ENCODE data around the gene SLC44A1.

Gene SLC44A1

DNA sequence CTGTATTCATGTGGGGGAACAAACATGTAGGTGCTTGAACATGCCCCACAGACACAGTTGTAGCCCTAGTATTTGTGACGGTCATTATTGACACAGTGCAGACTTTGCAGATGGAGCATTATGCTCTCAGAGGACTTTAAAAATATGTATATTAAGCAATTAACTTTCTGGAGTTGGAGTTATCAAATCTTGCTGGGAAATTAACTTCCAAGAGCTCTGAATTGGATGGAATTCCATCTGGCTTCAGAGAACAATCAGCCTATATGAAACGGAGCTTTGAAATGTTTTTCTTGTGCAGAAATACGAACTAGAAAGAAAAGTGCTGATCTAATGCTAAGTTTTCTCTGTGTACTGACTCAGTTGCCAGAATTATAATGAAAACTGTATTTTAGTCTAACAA is 152.4 kb downstream of the SLC44A1 start:
- no peak for DNase-seq
- in situ Hi-C loops (cut with HindIII; ENCODE audit: low pct_ligation_motif_present, low pct_unique_long_range_greater_than_20kb, low sequenced_read_pairs) = no loop called here

DNA sequence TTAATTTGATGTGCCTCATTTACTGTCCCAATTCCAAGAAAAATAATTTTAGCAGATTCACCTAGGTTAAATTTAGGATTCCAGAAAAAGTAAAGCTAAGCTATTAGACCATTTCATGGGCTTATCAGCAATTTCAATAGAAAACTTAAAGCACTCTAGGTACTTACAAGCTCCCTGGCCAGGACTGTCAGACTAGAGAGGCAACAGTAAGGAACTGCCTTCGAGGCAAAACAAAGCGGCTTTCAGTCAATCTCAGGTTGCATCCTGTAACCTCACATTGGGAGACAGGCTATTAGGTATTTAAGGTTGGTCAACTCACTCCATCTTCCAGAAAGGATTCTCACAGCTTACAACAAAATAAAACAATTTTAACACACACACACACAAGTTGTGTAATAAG is 154.7 kb downstream of the SLC44A1 start:
- in situ Hi-C loops (cut with HindIII; ENCODE audit: low pct_ligation_motif_present, low pct_unique_long_range_greater_than_20kb, low sequenced_read_pairs) = no loop called here
- DNase-seq = no peak

DNA sequence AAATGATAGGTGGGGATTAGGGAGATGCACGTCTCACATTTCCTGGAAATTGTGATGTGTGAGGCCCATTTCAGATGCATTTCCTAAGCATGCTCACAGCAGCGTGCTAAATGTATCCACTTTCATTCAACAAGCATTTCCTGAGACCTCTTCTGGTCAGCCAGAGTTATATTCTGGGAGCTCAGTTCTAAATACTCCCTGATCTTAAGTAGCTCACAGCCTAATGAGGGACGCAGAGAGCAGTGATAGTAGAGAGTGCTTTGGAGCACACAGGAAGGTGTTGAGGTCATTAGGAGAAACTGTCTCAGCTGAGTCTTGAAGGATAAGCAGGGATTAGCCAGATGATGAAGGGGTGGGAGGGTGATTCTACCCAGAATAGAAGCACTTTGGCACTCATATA is 157.2 kb downstream of the SLC44A1 start:
- no peak for DNase-seq
- in situ Hi-C loops (cut with HindIII; ENCODE audit: low pct_ligation_motif_present, low pct_unique_long_range_greater_than_20kb, low sequenced_read_pairs) = no loop called here

DNA sequence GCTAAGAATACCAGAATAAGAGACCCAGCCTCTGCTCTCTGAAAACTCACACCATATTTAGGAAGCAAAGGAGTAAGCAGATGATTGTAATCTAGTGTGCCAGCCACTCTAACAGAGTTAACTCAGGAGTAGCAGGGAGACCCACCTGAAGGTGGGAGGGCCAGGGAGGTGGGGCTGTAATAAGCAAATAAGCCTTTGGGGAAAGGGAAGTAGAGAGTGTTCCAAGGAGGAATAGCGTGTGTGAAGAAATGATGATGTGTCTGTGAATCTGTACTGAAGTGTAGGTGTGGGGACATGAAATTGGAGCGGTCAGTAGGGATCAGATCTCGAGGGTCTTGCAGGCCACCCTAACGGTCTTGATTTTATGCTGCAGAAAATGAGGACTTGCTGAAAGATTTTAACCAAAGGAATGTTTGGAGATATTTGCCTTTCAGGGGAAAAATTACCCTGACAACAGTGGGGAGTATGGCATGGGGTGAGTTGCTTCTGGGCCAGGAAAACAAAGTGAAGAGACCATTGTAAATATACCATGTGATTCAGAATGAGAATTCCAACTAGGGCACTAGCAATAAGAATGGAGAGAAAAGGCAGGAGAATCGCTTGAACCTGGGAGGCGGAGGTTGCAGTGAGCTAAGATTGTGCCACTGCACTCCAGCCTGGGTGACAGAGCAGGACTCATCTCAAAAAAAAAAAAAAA is 159.2 kb downstream of the SLC44A1 start:
- in situ Hi-C loops (cut with HindIII; ENCODE audit: low pct_ligation_motif_present, low pct_unique_long_range_greater_than_20kb, low sequenced_read_pairs) = no loop called here
- no peak for DNase-seq

DNA sequence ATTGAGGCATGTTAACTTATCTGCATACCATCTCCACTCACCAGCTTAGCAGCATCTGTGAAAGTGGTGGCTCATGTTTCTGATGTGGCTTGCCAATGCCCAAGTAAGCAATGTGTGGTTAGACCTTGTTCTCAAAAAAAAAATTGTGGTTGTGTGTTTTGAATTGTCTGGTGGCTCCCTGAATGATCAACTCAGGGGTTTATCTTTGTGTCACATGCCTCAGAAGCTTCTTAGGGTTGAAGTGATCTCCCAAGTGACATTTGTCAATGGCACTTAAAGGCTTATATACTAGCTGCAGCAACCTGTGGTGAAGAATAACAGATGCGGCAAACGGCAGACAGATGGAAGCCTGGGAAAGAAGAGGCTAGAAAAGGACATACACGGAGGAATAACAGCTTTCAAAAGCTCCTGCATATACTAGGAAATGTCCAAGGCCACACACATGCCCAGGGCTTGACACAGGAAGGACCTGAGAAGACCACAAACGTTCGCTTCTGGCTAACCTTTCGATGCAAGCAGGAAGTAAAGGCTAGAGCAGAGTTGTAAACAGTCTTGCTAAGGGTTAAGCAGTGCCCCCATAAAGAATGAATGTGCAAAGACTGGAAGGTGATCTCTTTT is 161.2 kb downstream of the SLC44A1 start:
- peak; percentile 4 for DNase-seq
- in situ Hi-C loops (cut with HindIII; ENCODE audit: low pct_ligation_motif_present, low pct_unique_long_range_greater_than_20kb, low sequenced_read_pairs) = no loop called here

DNA sequence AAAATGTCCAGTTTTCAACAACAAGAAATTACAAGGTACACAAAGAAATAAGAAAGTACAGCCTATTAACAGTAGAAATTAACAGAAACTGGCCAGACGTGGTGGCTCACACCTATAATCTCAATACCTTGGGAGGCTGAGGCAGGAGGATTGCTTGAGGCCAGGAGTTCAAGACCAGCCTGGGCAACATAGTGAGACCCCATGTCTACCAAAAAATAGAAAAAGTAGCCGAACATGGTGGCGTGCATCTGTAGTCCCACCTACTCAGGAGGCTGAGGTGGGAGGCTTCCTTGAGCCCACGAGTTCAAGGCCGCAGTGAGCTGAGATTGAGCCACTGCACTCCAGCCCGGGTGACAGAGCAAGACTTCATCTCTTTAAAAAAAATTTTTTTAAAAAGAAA is 161.9 kb downstream of the SLC44A1 start:
- in situ Hi-C loops (cut with HindIII; ENCODE audit: low pct_ligation_motif_present, low pct_unique_long_range_greater_than_20kb, low sequenced_read_pairs) = no loop called here

DNA sequence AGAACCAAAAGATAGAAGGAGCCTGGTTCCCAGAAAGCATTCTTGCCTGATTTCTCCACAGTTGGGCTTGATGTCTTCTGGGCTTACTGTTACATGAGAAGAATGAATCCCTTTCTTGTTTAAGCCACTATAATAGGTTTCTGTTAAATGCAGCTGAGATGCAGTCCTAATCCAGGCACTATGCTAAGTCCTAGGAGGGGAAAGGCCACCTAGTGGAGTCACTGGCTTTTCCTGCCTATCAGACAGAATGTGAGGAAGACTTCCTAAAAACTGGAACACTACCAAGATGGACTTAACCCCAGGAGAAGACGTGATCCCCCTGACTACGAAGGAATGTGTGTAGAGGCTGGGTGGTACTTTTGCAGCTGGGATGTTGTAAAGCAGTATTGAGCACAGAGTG is 169.1 kb downstream of the SLC44A1 start:
- peak; percentile 43 for DNase-seq
- in situ Hi-C loops (cut with HindIII; ENCODE audit: low pct_ligation_motif_present, low pct_unique_long_range_greater_than_20kb, low sequenced_read_pairs) = no loop called here

More for the DNA sequence above, 161.9 kb downstream of the SLC44A1 start:
- no peak for DNase-seq

DNA sequence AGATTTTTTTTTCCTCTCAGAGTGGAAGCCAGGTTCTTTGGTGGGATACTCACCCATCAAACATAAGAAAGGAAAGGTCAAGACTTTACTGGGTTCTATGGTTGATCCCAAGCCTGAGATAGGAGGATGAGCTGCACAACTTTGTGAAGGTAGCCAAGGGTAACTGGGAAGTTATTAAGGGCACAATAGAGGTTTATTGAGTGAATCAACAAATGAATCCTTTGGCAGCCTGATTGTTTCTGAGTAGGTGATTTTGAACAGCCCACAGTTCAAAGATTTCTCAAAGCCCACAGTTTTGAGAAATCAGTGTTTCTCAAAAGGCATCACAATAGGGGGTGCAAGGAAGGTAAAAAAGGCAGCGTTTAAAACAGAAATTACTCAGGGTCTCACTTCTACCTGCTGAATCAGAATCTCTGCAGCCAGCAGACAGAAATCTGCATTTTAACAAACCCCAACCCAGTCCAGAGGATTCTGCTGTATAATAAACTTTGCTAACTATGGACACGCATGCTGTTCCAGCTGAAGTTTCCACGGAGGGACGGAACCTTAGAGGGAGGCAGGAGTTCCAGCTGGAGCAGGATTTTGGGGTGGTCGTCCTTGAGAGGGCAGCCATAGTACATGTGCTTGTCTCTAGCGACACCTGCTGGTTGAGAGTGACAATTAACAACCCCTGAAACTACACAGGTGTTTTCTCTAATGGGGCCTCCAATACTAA is 170.7 kb downstream of the SLC44A1 start:
- in situ Hi-C loops (cut with HindIII; ENCODE audit: low pct_ligation_motif_present, low pct_unique_long_range_greater_than_20kb, low sequenced_read_pairs) = no loop called here
- DNase-seq = peak; percentile 55

DNA sequence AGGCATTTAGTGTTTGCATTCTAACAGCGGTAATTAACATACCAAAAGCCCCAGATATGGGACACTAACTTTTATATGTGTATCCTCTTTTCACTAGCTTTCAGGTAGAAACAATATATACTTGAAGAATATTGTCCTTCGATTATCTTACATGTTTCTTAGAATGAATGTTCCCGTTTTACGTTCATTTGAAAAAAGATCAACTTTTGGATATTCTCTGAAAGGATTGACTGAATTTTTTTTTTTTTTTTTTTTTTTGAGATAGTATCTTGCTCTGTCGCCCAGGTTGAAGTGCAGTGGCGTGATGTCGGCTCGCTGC is 171.2 kb downstream of the SLC44A1 start:
- DNase-seq = no peak
- in situ Hi-C loops (cut with HindIII; ENCODE audit: low pct_ligation_motif_present, low pct_unique_long_range_greater_than_20kb, low sequenced_read_pairs) = no loop called here

DNA sequence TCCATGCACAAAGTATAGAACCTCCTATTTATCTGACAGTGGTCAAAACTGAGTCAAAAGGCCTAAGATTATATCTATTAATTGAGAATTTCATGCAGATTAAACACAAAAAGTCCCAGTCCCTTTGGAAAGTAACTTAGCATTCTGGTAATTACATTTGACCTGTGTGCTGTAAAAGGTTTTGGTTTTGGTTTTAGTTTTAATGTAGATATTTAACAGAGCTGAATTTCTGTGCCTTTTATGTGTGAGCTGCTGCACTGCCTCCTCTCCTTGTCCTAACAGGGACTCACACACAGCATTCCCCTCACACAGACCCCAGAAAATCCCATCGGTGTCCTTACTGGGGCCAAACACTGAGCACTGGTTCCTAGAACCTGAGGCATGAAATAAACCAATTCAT is 172.4 kb downstream of the SLC44A1 start:
- DNase-seq = no peak
- in situ Hi-C loops (cut with HindIII; ENCODE audit: low pct_ligation_motif_present, low pct_unique_long_range_greater_than_20kb, low sequenced_read_pairs) = no loop called here

DNA sequence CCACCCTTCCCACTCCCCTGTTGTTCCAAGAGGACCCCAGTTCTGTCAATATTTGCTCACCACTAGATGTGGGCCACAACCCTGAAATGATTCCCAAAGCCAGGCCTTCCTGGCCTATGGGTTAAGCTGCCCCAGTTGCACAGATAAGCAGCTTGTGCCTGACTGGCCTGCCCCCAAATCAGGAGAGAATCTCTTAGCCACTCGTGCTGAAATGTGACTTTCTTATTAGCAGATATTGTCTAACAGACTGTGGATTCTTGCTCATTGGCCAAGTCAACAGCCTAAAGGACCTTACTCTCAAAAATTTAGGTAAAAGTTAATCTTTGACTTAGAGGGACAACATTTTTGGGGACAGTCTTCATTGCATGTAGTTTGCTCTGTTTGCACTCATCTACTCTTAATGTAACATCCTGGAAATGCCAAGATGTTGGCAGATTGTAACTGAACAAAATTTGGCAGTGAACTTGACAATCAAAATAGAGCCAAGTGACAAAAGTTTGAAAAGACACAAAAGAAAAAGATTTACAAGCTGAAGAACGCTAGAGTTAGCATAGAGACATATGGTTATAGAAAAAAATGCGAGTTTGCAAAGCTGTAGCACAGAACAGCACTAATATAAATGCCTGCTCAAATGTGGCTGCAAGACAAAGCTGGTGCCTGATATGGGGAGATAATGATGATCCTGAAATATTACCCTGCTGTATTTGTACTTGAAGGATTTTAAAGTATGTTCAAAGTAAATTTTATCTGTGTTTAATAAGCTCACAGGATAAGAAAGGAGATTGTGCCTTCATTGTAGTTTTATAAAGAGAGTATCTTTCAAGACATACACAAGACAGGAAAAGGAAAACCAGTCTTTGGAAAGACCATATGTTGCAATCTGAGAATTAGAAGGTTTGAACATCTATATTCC is 174.4 kb downstream of the SLC44A1 start:
- in situ Hi-C loops (cut with HindIII; ENCODE audit: low pct_ligation_motif_present, low pct_unique_long_range_greater_than_20kb, low sequenced_read_pairs) = no loop called here
- no peak for DNase-seq

DNA sequence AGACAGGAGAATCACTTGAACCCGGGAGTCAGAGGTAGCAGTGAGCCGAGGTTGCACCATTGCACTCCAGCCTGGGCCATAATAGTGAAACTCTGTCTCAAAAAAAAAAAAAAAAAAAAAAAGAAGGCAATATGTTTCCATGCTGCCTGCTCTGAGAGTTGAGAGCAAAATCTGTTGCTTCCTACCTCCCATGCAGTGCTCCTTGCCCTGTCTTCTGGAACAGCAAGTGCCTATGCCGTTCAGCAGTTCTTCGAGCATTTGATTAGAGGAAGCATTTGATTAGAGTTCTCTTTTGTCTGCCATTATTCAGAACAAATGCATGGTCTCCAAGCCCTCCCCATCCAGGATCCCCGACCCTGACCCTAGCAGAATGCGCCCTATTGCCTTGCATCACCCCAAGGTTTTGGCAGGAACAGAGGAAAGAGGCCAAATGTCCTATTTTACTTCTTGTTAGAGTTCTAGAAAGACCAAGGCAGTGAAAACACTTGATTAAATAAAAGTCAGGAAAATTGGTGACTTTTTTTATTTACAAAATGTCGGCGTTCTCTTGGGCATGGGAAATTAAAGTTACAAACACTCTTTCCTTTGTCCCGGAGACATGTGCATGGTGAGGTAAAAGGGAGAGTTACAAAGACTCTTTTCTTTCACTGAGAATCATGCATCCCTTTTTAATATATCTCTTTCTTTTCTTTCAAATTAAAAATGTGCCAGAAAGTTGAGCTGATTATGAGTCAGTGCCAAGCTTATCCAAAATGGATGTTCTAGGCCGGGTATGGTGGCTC is 175.6 kb downstream of the SLC44A1 start:
- in situ Hi-C loops (cut with HindIII; ENCODE audit: low pct_ligation_motif_present, low pct_unique_long_range_greater_than_20kb, low sequenced_read_pairs) = no loop called here
- DNase-seq = no peak

DNA sequence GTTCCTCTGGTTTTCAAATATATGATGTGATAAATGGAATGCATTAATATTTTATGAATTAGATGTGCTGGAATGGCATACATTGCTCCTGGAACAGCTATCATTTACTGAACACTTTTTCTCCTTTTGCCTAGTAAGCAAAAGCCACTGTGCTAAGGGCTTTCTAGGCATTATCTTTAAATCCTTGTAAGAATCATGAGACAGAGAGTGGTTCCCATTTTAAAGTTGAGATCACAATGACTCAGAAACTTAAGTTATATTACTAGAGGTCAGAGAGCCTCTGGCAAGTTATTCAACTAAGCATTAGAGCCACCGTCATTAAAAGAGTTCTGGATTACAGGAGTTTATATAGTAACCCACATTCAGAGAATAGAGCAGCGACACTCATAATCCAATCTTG is 176.7 kb downstream of the SLC44A1 start:
- in situ Hi-C loops (cut with HindIII; ENCODE audit: low pct_ligation_motif_present, low pct_unique_long_range_greater_than_20kb, low sequenced_read_pairs) = no loop called here
- no peak for DNase-seq

DNA sequence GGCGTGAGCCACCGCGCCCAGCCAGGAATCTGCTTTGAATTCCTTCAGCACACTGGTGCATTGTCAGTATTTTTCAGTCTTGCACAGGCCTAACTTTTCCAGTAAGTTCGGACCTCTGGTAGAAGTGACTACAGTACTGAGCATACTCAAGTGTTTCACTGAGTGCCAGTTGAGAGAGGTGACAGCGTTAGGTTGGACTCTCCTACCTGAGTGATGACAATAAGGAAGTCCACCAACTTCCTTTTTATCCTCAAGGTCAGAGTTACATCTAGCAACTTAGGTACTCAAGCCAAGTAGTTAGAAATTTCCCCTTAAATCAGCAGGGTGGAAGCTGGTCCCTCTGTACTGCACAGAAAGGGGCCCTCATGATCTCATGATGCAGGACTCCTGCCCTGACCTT is 177.4 kb downstream of the SLC44A1 start:
- no peak for DNase-seq
- in situ Hi-C loops (cut with HindIII; ENCODE audit: low pct_ligation_motif_present, low pct_unique_long_range_greater_than_20kb, low sequenced_read_pairs) = no loop called here

DNA sequence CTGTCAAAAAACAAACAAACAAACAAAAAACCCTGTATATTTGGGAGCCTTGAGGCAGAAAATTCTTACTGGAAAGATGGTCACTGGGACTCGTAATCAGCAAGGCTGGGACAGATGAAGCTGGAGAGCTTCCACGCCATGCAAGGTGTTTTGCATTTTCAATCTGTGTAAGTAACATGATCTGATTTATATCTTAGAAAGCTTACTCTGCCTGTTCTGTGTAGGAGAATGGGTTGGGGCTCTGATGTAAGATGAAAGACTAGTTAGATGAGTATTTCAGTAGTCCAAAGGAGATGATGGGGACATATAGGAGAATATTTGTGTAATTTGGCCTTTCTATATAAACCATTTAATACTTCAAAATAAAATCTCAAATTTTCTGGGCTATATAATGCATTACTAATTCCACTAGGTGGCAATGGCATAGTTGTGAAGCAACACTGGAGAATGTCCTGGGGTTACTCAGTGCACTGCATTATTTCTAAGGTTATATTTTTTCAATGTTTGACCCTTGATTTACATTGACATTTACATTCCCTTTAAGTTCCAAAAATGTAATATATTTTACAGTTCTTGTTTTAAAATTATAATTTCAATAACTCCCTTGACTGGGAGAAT is 181.5 kb downstream of the SLC44A1 start:
- in situ Hi-C loops (cut with HindIII; ENCODE audit: low pct_ligation_motif_present, low pct_unique_long_range_greater_than_20kb, low sequenced_read_pairs) = no loop called here
- DNase-seq = peak; percentile 33

DNA sequence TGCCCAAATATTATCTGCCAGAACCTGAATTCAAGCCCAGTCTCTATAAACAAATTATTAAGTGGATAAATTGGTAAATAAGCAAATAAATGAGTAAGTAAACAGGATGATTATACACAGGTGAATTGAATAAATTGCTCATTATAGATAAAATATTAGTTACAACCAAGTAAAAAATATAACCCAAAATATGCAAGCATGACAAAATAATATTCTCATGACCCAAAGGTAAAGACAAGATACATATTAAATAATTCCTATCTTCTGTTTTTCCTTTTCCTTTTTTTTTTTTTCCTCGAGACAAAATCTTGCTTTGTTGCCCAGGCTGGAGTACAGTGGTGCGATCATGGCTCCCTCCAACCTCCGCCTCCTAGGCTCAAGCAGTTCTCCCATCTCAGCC is 182.2 kb downstream of the SLC44A1 start:
- in situ Hi-C loops (cut with HindIII; ENCODE audit: low pct_ligation_motif_present, low pct_unique_long_range_greater_than_20kb, low sequenced_read_pairs) = no loop called here
- DNase-seq = no peak

DNA sequence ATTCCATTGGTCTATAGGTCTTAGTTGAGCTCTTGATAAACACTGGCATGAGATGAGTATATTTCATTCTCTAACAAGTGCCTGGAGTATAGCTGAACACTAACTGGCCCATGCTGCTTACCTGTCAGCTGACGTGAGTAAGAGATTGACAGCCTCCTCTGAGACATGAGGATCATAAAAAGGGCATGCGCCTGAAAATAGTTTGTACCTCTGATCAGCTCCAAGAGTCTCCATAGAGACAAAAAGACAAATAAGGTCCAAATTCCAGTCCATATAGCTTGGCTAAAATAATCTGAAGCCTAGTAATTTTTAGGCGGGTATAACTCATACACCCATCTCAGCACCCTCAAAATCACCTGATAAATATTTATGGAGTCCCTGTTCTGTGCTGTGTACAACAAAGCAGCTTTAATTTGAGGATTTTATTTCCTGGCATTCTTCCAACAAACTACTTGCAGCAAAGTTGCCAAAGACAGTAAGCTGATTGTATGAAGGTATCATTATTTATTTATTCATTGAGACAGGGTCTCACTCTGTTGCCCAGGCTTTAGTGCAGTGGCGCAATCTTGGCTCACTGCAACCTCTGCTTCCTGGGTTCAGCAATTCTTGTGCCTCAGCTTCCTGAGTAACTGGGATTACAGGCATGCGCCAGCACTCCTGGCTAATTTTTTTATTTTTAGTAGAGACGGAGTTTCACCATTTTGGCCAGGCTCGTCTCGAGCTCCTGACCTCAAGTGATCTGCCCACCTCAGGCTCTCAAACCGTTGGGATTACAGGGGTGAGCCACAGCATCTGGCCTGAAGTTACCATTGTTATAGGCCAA is 187.2 kb downstream of the SLC44A1 start:
- no peak for DNase-seq
- in situ Hi-C loops (cut with HindIII; ENCODE audit: low pct_ligation_motif_present, low pct_unique_long_range_greater_than_20kb, low sequenced_read_pairs) = no loop called here

All from ACHN (cell line).